HG03460 (cell line): Measurements from ENCODE around the gene MYBPH.

Experiments used
- ATAC-seq: cut with Tn5 transposase; IDR thresholded peaks from one replicate; pipeline ENCODE4 v1.9.1; 2021; ENCODE audit not compliant: unreplicated experiment

Gene MYBPH

GRCh38 chr1:203150511-203151297 is 24.9 kb downstream of the MYBPH start:
- no peak for ATAC-seq

GRCh38 chr1:203149188-203149840 is 26.3 kb downstream of the MYBPH start:
- no peak for ATAC-seq

- ATAC-seq, result no peak
These were observed 27.0 kb downstream of the MYBPH start for GRCh38 chr1:203148579-203148978.

- ATAC-seq, result no peak
These were observed 27.5 kb downstream of the MYBPH start for GRCh38 chr1:203148127-203148526.

GRCh38 chr1:203147376-203147775 is 28.2 kb downstream of the MYBPH start:
- no peak for ATAC-seq

- ATAC-seq, result no peak
These were observed 29.1 kb downstream of the MYBPH start for GRCh38 chr1:203146537-203146936.

GRCh38 chr1:203146042-203146369 is 29.6 kb downstream of the MYBPH start:
- ATAC-seq, result no peak

GRCh38 chr1:203145321-203146041 is 30.1 kb downstream of the MYBPH start:
- ATAC-seq, result no peak

- no peak for ATAC-seq
These were observed 31.0 kb downstream of the MYBPH start for GRCh38 chr1:203144661-203145060.

- ATAC-seq, result no peak
These were observed 32.0 kb downstream of the MYBPH start for GRCh38 chr1:203143641-203144040.

- ATAC-seq, result no peak
These were observed 32.8 kb downstream of the MYBPH start for GRCh38 chr1:203142684-203143408.

GRCh38 chr1:203142124-203142523 is 33.5 kb downstream of the MYBPH start:
- ATAC-seq, result no peak

- ATAC-seq, result no peak
These were observed 34.7 kb downstream of the MYBPH start for GRCh38 chr1:203140743-203141520.

- ATAC-seq, result no peak
These were observed 35.6 kb downstream of the MYBPH start for GRCh38 chr1:203139976-203140475.

- no peak for ATAC-seq
These were observed 37.6 kb downstream of the MYBPH start for GRCh38 chr1:203138066-203138465.

GRCh38 chr1:203137324-203137723 is 38.3 kb downstream of the MYBPH start:
- no peak for ATAC-seq

GRCh38 chr1:203136409-203137042 is 39.1 kb downstream of the MYBPH start:
- ATAC-seq, result no peak

GRCh38 chr1:203135636-203136305 is 39.9 kb downstream of the MYBPH start:
- no peak for ATAC-seq

GRCh38 chr1:203133970-203134725 is 41.5 kb downstream of the MYBPH start:
- no peak for ATAC-seq
